OCI-LY7 (cell line): ENCODE measurements around the gene CDK6. TPM values are rescaled to one million over a fixed set of nuclear protein-coding genes. Genes with fewer than 3 reads are reported as not detected.

ENCODE experiments used
- BruUV-seq: library from RNA; stranded (reverse); fragments of 400-500 nt; replicated peaks from 2 replicates; lab custom pipeline; 2021; lab: Mats Ljungman, UMichigan
- CTCF ChIA-PET: fragments of 300-600 bp; sonication (Branson Sonifier 250); formaldehyde crosslinking; loops from one replicate; lab custom pipeline; 2022; ENCODE audit warnings: antibody characterized with exemption; ENCODE audit not compliant: unreplicated experiment; lab: Charles Lee
- POLR2A ChIA-PET: fragments of 300-600 bp; sonication (Branson Sonifier 250); formaldehyde crosslinking; loops from one replicate; lab custom pipeline; 2022; ENCODE audit warnings: antibody characterized with exemption; lab: Charles Lee
- DNase-seq: peaks from one replicate; pipeline ENCODE4 v3.0.0-alpha.2; 2015; ENCODE audit warnings: low spot score
- H2AFZ ChIP-seq: fragments of 200-600 bp; sonication (generic), shearing (Covaris generic); 2 replicates; pipeline ENCODE4 v1.6.1; 2014; ENCODE audit warnings: mild to moderate bottlenecking, antibody characterized with exemption, low read length, moderate library complexity
- H3K27ac ChIP-seq: fragments of 200-600 bp; sonication (generic); 2 replicates; pipeline ENCODE4 v1.5.1; 2014; ENCODE audit warnings: mixed run types, low read depth, mild to moderate bottlenecking, moderate library complexity, low read length, inconsistent platforms; ENCODE audit not compliant: poor library complexity, severe bottlenecking
- H3K36me3 ChIP-seq: fragments of 200-600 bp; sonication (generic); 2 replicates; pipeline ENCODE4 v1.6.1; 2014; ENCODE audit warnings: mild to moderate bottlenecking, antibody characterized with exemption, low read length, moderate library complexity, mixed read lengths; ENCODE audit not compliant: insufficient read depth
- H3K4me1 ChIP-seq: fragments of 200-600 bp; sonication (generic); 2 replicates; pipeline ENCODE4 v1.5.1; 2014; ENCODE audit warnings: mild to moderate bottlenecking, low read length; ENCODE audit not compliant: insufficient read depth, poor library complexity, severe bottlenecking
- H3K4me2 ChIP-seq: fragments of 200-600 bp; sonication (generic); 2 replicates; pipeline ENCODE4 v1.6.1; 2014; ENCODE audit warnings: mild to moderate bottlenecking, low read length
- H3K4me3 ChIP-seq: fragments of 200-600 bp; sonication (generic); 2 replicates; pipeline ENCODE4 v1.5.1; 2014; ENCODE audit warnings: mild to moderate bottlenecking, low read depth, low read length; ENCODE audit not compliant: poor library complexity, severe bottlenecking
- H3K79me2 ChIP-seq: fragments of 200-600 bp; sonication (generic); 2 replicates; pipeline ENCODE4 v1.6.1; 2016; ENCODE audit warnings: low read depth, mild to moderate bottlenecking, low read length, moderate library complexity, mixed read lengths; ENCODE audit not compliant: insufficient read depth
- H3K9me2 ChIP-seq: fragments of 200-600 bp; sonication (generic); 2 replicates; pipeline ENCODE4 v1.6.1; 2016; ENCODE audit warnings: mild to moderate bottlenecking, low read length, mixed read lengths; ENCODE audit not compliant: insufficient read depth
- H3K9me3 ChIP-seq: fragments of 200-600 bp; sonication (generic); 2 replicates; pipeline ENCODE4 v1.6.1; 2014; ENCODE audit warnings: mild to moderate bottlenecking, mixed run types, low read length, mixed read lengths
- H4K20me1 ChIP-seq: fragments of 200-600 bp; sonication (generic); 2 replicates; pipeline ENCODE4 v1.6.1; 2014; ENCODE audit warnings: mild to moderate bottlenecking, antibody characterized with exemption, low read length, moderate library complexity, mixed read lengths; ENCODE audit not compliant: insufficient read depth
- EZH2phosphoT487 ChIP-seq: fragments of 200-600 bp; sonication (generic); IDR thresholded peaks from 2 replicates; pipeline ENCODE4 v1.6.1; 2018; ENCODE audit warnings: low read depth, borderline replicate concordance, mild to moderate bottlenecking, mixed run types, antibody characterized with exemption, low read length, moderate library complexity, mixed read lengths
- intact Hi-C: fragments of 100-400 bp; cut with micrococcal nuclease; formaldehyde crosslinking; loops from one replicate; pipeline ENCODE4 v1.10.0; 2022; ENCODE audit not compliant: unreplicated experiment
- total RNA-seq, 2 experiments: library from RNA; depleted of rRNA in 1 of 2; stranded (reverse); fragments of >200 nt in 1 of 2; shearing (Covaris generic) in 1 of 2; gene quantifications; 2 replicates each; pipeline ENCODE4 v1.2.3, GENCODE V29; 2014 to 2022
- TF ChIP-seq, protein P1 (sequence below): fragments of 200-600 bp; sonication (generic); conservative IDR thresholded peaks from 2 replicates; pipeline ENCODE4 v1.5.1; 2014; ENCODE audit warnings: mild to moderate bottlenecking, antibody characterized with exemption, low read length, moderate library complexity, mixed read lengths

The CDK6 gene
- total RNA-seq, 2 experiments from 2014 or later = 35.5 to 44.1 TPM

DNA sequence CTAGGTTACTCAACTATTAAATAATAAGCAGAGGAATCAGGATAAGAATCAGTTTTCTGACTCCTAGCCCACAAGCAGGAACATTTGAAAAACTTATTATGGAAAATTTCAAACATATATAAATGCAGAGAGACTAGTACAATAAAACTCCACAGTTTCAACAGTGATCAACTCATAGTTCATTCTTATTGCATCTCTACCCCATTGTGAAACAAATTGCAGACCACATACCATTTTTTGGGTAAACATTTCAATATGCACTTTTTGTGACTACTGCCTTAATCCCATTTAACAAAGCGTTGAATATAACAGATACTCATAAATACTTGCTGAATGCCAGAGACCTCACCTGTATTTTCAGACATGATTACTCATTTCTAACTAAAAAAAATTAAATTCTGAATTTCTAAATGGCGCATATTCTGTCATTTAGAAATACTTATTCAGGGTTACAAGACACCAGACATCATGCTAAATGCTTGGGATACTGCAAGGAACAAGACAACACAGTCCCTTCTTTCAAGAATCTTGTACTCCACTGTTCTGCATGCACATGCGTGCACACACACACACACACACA, 11.4 kb downstream of the CDK6 start:
- Histone ChIP-seq H3K27ac (no peak overlapping the region), H2AFZ (no peak overlapping the region), H3K36me3 (peaks cover 69% of the 10 kb centered on the region), H3K4me3 (no peak overlapping the region), H3K9me2 (no peaks in the 10 kb centered on the region), H3K79me2 (peaks cover 98% of the 10 kb centered on the region), H4K20me1 (no peaks in the 10 kb centered on the region), H3K4me2 (no peak overlapping the region), H3K9me3 (peaks cover 18% of the 10 kb centered on the region), H3K4me1 (peaks cover 39% of the 10 kb centered on the region)
- TF ChIP-seq EZH2phosphoT487 = no peak
- TF ChIP-seq, protein P1, sequence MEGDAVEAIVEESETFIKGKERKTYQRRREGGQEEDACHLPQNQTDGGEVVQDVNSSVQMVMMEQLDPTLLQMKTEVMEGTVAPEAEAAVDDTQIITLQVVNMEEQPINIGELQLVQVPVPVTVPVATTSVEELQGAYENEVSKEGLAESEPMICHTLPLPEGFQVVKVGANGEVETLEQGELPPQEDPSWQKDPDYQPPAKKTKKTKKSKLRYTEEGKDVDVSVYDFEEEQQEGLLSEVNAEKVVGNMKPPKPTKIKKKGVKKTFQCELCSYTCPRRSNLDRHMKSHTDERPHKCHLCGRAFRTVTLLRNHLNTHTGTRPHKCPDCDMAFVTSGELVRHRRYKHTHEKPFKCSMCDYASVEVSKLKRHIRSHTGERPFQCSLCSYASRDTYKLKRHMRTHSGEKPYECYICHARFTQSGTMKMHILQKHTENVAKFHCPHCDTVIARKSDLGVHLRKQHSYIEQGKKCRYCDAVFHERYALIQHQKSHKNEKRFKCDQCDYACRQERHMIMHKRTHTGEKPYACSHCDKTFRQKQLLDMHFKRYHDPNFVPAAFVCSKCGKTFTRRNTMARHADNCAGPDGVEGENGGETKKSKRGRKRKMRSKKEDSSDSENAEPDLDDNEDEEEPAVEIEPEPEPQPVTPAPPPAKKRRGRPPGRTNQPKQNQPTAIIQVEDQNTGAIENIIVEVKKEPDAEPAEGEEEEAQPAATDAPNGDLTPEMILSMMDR = no peak
- no peak for DNase-seq
- POLR2A ChIA-PET = no interaction called here
- intact Hi-C loops = no loop called here
- CTCF ChIA-PET = no interaction called here
- no TSS peak for BruUV-seq

DNA sequence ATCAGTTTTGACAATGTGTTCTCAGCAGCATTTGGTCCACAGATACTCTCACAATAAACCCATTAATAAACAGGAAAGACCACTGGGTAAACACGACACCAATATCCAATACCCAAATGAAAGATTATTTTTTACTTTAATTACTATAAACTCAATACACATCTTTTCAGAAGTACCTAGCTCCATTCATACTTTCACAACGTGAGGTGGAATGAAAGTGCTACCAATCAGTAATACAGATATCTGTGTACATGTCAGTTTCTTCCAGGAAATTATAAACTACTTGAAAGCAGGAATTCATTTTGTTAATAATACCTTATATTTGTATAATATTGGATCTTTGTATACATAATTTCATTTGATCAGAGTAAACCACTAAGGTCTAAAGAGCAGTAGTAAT, 11.9 kb downstream of the CDK6 start:
- BruUV-seq = no TSS peak
- POLR2A ChIA-PET = no interaction called here

DNA sequence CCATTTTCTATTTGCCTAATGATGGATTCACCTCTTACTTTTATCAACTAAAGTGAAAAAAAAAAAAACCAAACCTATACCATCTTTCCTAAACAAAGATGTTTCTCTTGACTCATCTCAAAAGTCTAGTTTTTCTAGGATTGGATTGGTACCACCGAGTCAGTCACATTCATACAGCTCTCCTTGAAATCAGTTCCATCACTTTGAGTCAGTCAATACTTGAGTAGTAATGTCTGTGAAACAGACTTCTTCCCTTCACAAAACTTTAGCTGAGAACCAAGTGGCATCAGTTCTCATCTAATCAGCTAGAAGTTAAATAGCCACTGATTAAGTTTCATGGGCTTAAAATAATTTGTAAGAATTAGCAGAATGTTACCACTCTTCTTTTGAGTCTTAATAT, 13.3 kb downstream of the CDK6 start:
- Histone ChIP-seq H3K9me3 (peaks cover 38% of the 10 kb centered on the region), H3K4me3 (no peak overlapping the region), H3K4me1 (peaks cover 30% of the 10 kb centered on the region), H3K4me2 (no peak overlapping the region), H2AFZ (no peak overlapping the region), H3K27ac (no peak overlapping the region), H4K20me1 (no peaks in the 10 kb centered on the region), H3K9me2 (no peaks in the 10 kb centered on the region), H3K36me3 (peaks cover 71% of the 10 kb centered on the region), H3K79me2 (peaks cover 98% of the 10 kb centered on the region)
- TF ChIP-seq, protein P1 = no peak
- no peak for TF ChIP-seq EZH2phosphoT487
- ChIA-PET CTCF (no interaction called here), POLR2A (interaction anchor here (0.6 to 2.0 kb wide), 7 partner anchors 9 to 621 kb away, joined by 3 to 16 read pairs (median 4); no protein-coding TSS in a partner anchor)
- DNase-seq = no peak
- no TSS peak for BruUV-seq
- intact Hi-C loops = no loop called here

More for the DNA sequence above, 11.9 kb downstream of the CDK6 start:
- H4K20me1 ChIP-seq = no peaks in the 10 kb centered on the region
- peaks cover 23% of the 10 kb centered on the region for H3K9me3 ChIP-seq
- peaks cover 69% of the 10 kb centered on the region for H3K36me3 ChIP-seq
- H3K4me2 ChIP-seq = no peak overlapping the region
- H3K27ac ChIP-seq = no peak overlapping the region
- intact Hi-C loops = no loop called here
- H3K9me2 ChIP-seq = no peaks in the 10 kb centered on the region
- no peak overlapping the region for H2AFZ ChIP-seq
- TF ChIP-seq, protein P1 = no peak
- no peak for TF ChIP-seq EZH2phosphoT487
- H3K4me3 ChIP-seq = no peak overlapping the region
- peaks cover 98% of the 10 kb centered on the region for H3K79me2 ChIP-seq
- peaks cover 35% of the 10 kb centered on the region for H3K4me1 ChIP-seq
- no peak for DNase-seq
- CTCF ChIA-PET = no interaction called here
